Frontal cortex (tissue), 4 donors: ENCODE results near the gene SMURF2. TPM values are rescaled to one million over a fixed set of nuclear protein-coding genes. Genes with fewer than 3 reads are reported as not detected.

Source experiments
- DNase-seq, 2 donors: peaks; one replicate each; pipeline ENCODE4 v3.0.0; 2012; ENCODE audit warnings: low spot score in 2 of 2
- FAIRE-seq: peaks from 2 replicates; lab custom pipeline; 2012; peaks lifted over from hg19 to GRCh38; lab: Jason Lieb, UNC
- small RNA-seq: library from RNA; depleted of rRNA; stranded (forward); fragments of <200 nt; gene quantifications from one replicate; pipeline ENCODE3, GENCODE V24; 2014
- total RNA-seq: library from RNA; depleted of rRNA; stranded (reverse); fragments of >200 nt; gene quantifications from one replicate; pipeline ENCODE4 v1.2.3, GENCODE V29; 2014
- donor health status: control.
- donor health status: control.
- donor health status: control.

The SMURF2 gene
- total RNA-seq, 1 donor from 2014 or later, result 64.0 TPM

- DNase-seq (no peak), FAIRE-seq (no peak)
These were observed 165.7 kb downstream of the SMURF2 start for GRCh38 chr17:64496348-64496785.

Small RNA genes lying within 50 kb of the gene (small RNA-seq; reads per million reads assigned to genes)
- not detected for gene AC009994.1

Other genes with a start within 250 kb of the SMURF2 start
- gene MILR1, start 213.2 kb downstream of the SMURF2 start, total RNA-seq, result 0.82 TPM
- gene POLG2, start 165.3 kb downstream of the SMURF2 start, total RNA-seq, result 13.5 TPM
- 416 TPM for gene DDX5, start 156.0 kb downstream of the SMURF2 start, total RNA-seq
- gene CEP95, start 155.3 kb downstream of the SMURF2 start, total RNA-seq, result 88.0 TPM